ENCODE results near the gene JAG2. TPM values are rescaled to one million over a fixed set of nuclear protein-coding genes. Genes with fewer than 3 reads are reported as not detected.

Gene JAG2
- total and polyA plus RNA-seq, 3 donors from 2014 or later: 12.9 to 21.3 (median 20.4) TPM

DNA sequence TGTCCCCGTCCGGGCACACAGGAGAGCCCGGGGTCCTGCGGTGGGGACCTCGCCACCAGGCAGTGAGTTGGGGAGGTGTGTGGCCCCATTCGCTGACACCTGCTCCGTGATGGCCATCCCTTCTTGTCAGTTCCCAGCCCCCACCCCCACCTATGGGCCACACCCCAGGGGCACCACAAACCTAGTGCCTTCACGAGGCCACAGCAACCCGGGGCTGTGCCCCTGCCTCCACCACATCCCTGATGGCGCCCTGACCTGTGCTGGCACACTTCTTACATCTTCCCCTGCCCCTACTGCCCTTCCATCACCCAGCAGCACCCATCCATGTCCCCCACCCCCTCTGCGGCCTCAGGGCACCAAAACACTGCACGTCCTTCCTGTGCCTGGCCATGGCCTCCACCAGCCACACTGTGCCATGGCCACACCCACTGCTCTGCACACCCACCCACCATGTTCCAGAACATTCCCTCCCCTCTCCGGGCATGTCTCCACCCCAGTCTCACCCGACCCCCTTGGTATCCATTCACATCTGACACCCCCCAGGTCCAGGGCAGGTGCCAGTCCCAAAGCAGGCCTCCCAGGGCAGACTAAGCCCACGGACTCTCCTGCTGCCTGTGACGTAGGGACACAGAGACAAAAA is 24.4 kb downstream of the JAG2 start:
- Histone ChIP-seq H3K9me3 (no peaks in the 10 kb centered on the region), H3K4me3 (no peak overlapping the region), H3K27ac (no peak overlapping the region), H3K4me1 (no peaks in the 10 kb centered on the region), H3K36me3 (ENCODE audit: low read depth, missing control alignments) (no peaks in the 10 kb centered on the region), H3K27me3 (no peaks in the 10 kb centered on the region)
- TF ChIP-seq POLR2A (IDR thresholded peaks at IDR 0.05): no peak
- TF ChIP-seq, protein P1, sequence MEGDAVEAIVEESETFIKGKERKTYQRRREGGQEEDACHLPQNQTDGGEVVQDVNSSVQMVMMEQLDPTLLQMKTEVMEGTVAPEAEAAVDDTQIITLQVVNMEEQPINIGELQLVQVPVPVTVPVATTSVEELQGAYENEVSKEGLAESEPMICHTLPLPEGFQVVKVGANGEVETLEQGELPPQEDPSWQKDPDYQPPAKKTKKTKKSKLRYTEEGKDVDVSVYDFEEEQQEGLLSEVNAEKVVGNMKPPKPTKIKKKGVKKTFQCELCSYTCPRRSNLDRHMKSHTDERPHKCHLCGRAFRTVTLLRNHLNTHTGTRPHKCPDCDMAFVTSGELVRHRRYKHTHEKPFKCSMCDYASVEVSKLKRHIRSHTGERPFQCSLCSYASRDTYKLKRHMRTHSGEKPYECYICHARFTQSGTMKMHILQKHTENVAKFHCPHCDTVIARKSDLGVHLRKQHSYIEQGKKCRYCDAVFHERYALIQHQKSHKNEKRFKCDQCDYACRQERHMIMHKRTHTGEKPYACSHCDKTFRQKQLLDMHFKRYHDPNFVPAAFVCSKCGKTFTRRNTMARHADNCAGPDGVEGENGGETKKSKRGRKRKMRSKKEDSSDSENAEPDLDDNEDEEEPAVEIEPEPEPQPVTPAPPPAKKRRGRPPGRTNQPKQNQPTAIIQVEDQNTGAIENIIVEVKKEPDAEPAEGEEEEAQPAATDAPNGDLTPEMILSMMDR (IDR thresholded peaks at IDR 0.05): no peak
- intact Hi-C loops (cut with DNase I; ENCODE audit: low total_unique reads): no loop called here
- 89 to 95% methylated on average over 15 to 16 of the region's 16 CpGs for WGBS, 2 donors
- DNase-seq: no peak

- Histone ChIP-seq H3K27me3 (no peaks in the 10 kb centered on the region), H3K4me3 (no peak overlapping the region), H3K9me3 (no peaks in the 10 kb centered on the region), H3K4me1 (no peaks in the 10 kb centered on the region), H3K36me3 (ENCODE audit: low read depth, missing control alignments) (no peaks in the 10 kb centered on the region), H3K27ac (no peak overlapping the region)
- WGBS, 2 donors: 95 to 96% methylated on average over 7 to 27 of the region's 27 CpGs
- TF ChIP-seq, protein P1 (IDR thresholded peaks at IDR 0.05): no peak
- TF ChIP-seq POLR2A (IDR thresholded peaks at IDR 0.05): no peak
- intact Hi-C loops (cut with DNase I; ENCODE audit: low total_unique reads): no loop called here
- DNase-seq: no peak
Measured at GRCh38 chr14:105143451-105144025, 25.0 kb downstream of the JAG2 start.

DNA sequence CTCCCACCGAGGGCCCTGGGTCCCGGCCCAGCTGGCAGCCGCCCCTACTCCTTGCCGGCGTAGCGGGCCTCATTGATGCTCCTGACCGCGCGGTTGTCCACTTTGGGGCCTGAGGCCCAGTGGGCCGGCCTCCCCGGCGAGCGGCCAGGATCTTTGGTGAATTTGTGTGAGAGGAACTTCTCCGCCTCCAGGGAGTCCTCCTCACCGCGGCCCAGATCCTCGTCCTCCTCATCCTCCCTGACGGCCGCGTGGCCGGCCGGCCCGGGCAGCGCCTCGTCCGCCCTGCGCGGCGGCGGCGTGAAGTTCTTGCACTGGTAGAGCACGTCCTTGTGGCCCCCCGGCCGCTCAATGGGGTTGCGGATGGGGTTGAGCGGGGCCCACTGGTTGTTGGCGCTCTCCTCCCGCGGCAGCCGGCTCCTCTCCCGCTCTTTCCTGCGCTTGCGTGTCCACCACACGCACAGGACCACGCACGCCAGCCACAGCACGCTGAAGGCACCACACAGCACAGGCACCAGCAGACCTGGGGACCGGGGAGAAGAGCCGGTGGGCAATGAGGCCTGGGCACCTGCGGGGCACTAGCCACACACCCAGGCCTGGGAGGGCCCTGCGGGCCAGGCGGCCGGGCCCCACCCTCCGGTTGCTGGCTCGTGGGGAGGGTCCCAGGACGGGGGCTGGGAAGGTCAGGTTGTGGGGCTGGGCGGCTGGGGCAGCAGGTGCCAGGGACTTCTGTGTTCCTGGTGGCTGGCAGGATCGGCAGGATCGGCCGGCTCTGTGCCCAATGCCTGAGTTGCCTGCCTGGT is 25.7 kb downstream of the JAG2 start:
- intact Hi-C loops (cut with DNase I; ENCODE audit: low total_unique reads): no loop called here
- no peaks in the 10 kb centered on the region for H3K4me1 ChIP-seq
- no peaks in the 10 kb centered on the region for H3K9me3 ChIP-seq
- H3K27me3 ChIP-seq: no peaks in the 10 kb centered on the region
- DNase-seq: no peak
- H3K36me3 ChIP-seq (ENCODE audit: low read depth, missing control alignments): no peaks in the 10 kb centered on the region
- H3K27ac ChIP-seq: no peak overlapping the region
- H3K4me3 ChIP-seq: no peak overlapping the region
- 90 to 94% methylated on average over 35 to 60 of the region's 60 CpGs for WGBS, 2 donors
- TF ChIP-seq, protein P1 (IDR thresholded peaks at IDR 0.05): no peak
- no peak for TF ChIP-seq POLR2A (IDR thresholded peaks at IDR 0.05)

DNA sequence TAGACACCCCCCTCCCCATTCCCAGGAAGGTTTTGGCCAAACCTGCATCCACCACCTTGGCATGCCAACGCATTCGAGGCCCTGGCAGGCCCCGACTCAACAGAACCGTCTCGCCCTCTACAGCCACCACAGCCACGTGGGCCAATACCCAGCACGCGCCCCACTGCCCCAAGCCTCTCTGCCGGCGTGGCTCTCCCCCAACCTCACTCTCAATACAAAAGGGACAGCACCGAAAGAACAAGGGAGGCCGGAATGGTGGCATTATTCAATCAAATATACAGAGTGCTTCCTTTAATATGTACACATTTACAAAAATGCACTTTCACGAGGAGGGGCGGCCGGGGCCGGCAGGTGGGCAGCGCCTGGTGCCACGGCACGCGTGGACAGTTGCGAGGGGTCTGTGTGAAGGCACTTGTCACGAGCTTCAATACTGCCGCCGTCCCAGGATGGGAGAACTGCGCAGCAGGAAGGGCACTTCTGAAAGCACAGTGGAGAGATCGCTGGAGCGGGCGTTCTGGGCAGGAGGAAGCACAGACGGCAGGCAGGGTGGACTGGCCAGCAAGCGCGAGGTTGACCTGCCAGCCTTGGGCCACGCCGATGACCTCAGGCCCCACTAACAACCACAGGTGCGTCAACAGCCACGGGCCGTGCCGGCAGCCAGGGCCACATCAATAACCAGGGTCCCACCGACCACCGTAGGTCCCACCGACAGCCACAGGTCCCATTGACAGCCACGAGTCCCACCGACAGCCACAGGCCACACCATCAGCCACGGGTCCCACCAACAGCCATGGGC is 26.9 kb downstream of the JAG2 start:
- Histone ChIP-seq H3K9me3 (no peaks in the 10 kb centered on the region), H3K4me3 (no peak overlapping the region), H3K36me3 (ENCODE audit: low read depth, missing control alignments) (no peaks in the 10 kb centered on the region), H3K4me1 (no peaks in the 10 kb centered on the region), H3K27ac (no peak overlapping the region), H3K27me3 (no peaks in the 10 kb centered on the region)
- intact Hi-C loops (cut with DNase I; ENCODE audit: low total_unique reads): no loop called here
- WGBS, 2 donors: 93 to 95% methylated on average over 42 to 43 of the region's 43 CpGs
- TF ChIP-seq POLR2A (IDR thresholded peaks at IDR 0.05): no peak
- TF ChIP-seq, protein P1 (IDR thresholded peaks at IDR 0.05): no peak
- DNase-seq: no peak

Data from testis (tissue), 3 donors.